PC-9 (cell line): ENCODE data around the gene CD19.

Experiments used
- EZH2 ChIP-seq: fragments of 200-600 bp; sonication (generic); IDR thresholded peaks from 2 replicates; pipeline ENCODE4 v1.8.0; 2017; ENCODE audit warnings: antibody characterized with exemption, low read depth
- TF ChIP-seq, protein P1 (sequence below): fragments of 200-600 bp; sonication (generic); conservative IDR thresholded peaks from 2 replicates; pipeline ENCODE4 v1.6.1; 2017; ENCODE audit warnings: mixed run types, antibody characterized with exemption, mild to moderate bottlenecking, moderate library complexity

GRCh38 chr16:28985211-28986041 lies 53.7 kb downstream of the CD19 start:
- TF ChIP-seq, protein P1, sequence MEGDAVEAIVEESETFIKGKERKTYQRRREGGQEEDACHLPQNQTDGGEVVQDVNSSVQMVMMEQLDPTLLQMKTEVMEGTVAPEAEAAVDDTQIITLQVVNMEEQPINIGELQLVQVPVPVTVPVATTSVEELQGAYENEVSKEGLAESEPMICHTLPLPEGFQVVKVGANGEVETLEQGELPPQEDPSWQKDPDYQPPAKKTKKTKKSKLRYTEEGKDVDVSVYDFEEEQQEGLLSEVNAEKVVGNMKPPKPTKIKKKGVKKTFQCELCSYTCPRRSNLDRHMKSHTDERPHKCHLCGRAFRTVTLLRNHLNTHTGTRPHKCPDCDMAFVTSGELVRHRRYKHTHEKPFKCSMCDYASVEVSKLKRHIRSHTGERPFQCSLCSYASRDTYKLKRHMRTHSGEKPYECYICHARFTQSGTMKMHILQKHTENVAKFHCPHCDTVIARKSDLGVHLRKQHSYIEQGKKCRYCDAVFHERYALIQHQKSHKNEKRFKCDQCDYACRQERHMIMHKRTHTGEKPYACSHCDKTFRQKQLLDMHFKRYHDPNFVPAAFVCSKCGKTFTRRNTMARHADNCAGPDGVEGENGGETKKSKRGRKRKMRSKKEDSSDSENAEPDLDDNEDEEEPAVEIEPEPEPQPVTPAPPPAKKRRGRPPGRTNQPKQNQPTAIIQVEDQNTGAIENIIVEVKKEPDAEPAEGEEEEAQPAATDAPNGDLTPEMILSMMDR = no peak
- no peak for TF ChIP-seq EZH2
